IPS DF 6.9 (cell line): ENCODE measurements around the gene DCUN1D2.

Experiments used
- DNase-seq: peaks from one replicate; pipeline ENCODE4 v3.0.0-alpha.2; 2013; ENCODE audit warnings: low read depth, low spot score
- H3K27ac ChIP-seq: one replicate; pipeline ENCODE4 v1.5.1; 2013; ENCODE audit warnings: low read length, control low read depth
- H3K27me3 ChIP-seq: 2 replicates; pipeline ENCODE4 v1.6.1; 2013; ENCODE audit warnings: mild to moderate bottlenecking, low read length; ENCODE audit not compliant: control insufficient read depth, insufficient read depth
- H3K36me3 ChIP-seq: 2 replicates; pipeline ENCODE4 v1.6.1; 2013; ENCODE audit warnings: low read length; ENCODE audit not compliant: control insufficient read depth, insufficient read depth
- H3K4me1 ChIP-seq: 2 replicates; pipeline ENCODE4 v1.6.1; 2013; ENCODE audit warnings: low read length; ENCODE audit not compliant: control insufficient read depth, insufficient read depth
- H3K4me3 ChIP-seq: 2 replicates; pipeline ENCODE4 v1.5.1; 2013; ENCODE audit warnings: mild to moderate bottlenecking, low read length
- H3K9me3 ChIP-seq: 2 replicates; pipeline ENCODE4 v1.6.1; 2013; ENCODE audit warnings: low read length, inconsistent platforms; ENCODE audit not compliant: control insufficient read depth, insufficient read depth
- WGBS: extraction: QIAGEN DNeasy Blood & Tissue Kit; methylation state at CpG from one replicate; pipeline ENCODE4 v1.1.7; 2013; ENCODE audit warnings: mixed read lengths, missing lambda C conversion rate; ENCODE audit not compliant: insufficient read length, insufficient coverage; 5-methylcytosine and 5-hydroxymethylcytosine counted together

Gene DCUN1D2

GRCh38 chr13:113466383-113466782, 24.1 kb downstream of the DCUN1D2 start:
- no CpG with 5 or more reads among the region's 3 CpGs for WGBS
- H3K36me3 ChIP-seq = peaks cover 7% of the 10 kb centered on the region
- H3K27ac ChIP-seq = no peak overlapping the region

GRCh38 chr13:113465300-113465699, 25.2 kb downstream of the DCUN1D2 start:
- Histone ChIP-seq H3K9me3 (no peaks in the 10 kb centered on the region), H3K4me3 (no peak overlapping the region), H3K27me3 (no peaks in the 10 kb centered on the region), H3K27ac (no peak overlapping the region), H3K4me1 (0 out of 2 replicates have a peak, but pooled peaks cover 1% of the 10 kb centered on the region), H3K36me3 (peaks cover 12% of the 10 kb centered on the region)
- WGBS = no CpG with 5 or more reads among the region's 4 CpGs
- DNase-seq = no peak

More at GRCh38 chr13:113466383-113466782, 24.1 kb downstream of the DCUN1D2 start:
- H3K27me3 ChIP-seq = no peaks in the 10 kb centered on the region
- no peak overlapping the region for H3K4me3 ChIP-seq
- H3K9me3 ChIP-seq = no peaks in the 10 kb centered on the region
- DNase-seq = no peak
- 0 out of 2 replicates have a peak, but pooled peaks cover 1% of the 10 kb centered on the region for H3K4me1 ChIP-seq

DNA sequence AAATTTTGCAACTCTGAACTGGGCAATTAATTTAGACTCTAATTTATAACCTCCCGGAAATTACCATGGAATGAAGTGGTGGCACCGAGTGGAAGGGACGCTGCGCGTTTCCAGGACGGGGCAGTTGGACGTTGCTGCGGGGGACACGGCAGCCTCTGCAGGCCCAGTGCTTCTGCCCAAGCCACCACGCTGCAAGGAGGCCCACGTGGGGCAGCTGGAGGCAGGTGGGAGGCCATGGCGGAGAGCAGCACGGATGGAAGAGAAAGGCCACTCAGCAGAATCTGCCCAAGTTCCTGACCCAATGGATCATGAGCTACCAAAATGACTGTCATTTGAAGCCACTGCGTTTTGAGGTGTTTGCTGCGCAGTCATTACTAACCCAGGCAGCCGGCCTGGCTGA, 26.0 kb downstream of the DCUN1D2 start:
- peaks cover 19% of the 10 kb centered on the region for H3K36me3 ChIP-seq
- no CpG with 5 or more reads among the region's 16 CpGs for WGBS
- H3K27me3 ChIP-seq = no peaks in the 10 kb centered on the region
- H3K4me1 ChIP-seq = 0 out of 2 replicates have a peak, but pooled peaks cover 1% of the 10 kb centered on the region
- no peak overlapping the region for H3K4me3 ChIP-seq
- H3K27ac ChIP-seq = no peak overlapping the region
- H3K9me3 ChIP-seq = no peaks in the 10 kb centered on the region
- DNase-seq = no peak

GRCh38 chr13:113461022-113461751, 29.3 kb downstream of the DCUN1D2 start:
- no peak for DNase-seq
- Histone ChIP-seq H3K4me3 (no peak overlapping the region), H3K4me1 (no peaks in the 10 kb centered on the region; the same call in 1 of the 2 replicates), H3K9me3 (no peaks in the 10 kb centered on the region), H3K27me3 (no peaks in the 10 kb centered on the region), H3K27ac (no peak overlapping the region), H3K36me3 (peaks cover 27% of the 10 kb centered on the region)
- WGBS = no CpG with 5 or more reads among the region's 12 CpGs

GRCh38 chr13:113460599-113460998, 29.9 kb downstream of the DCUN1D2 start:
- WGBS = no CpG with 5 or more reads among the region's 14 CpGs
- no peak overlapping the region for H3K4me3 ChIP-seq
- no peaks in the 10 kb centered on the region for H3K27me3 ChIP-seq
- H3K27ac ChIP-seq = no peak overlapping the region
- H3K36me3 ChIP-seq = peaks cover 29% of the 10 kb centered on the region
- no peaks in the 10 kb centered on the region; the same call in 1 of the 2 replicates for H3K4me1 ChIP-seq
- H3K9me3 ChIP-seq = no peaks in the 10 kb centered on the region
- no peak for DNase-seq

GRCh38 chr13:113460064-113460555, 30.4 kb downstream of the DCUN1D2 start:
- H3K4me1 ChIP-seq = no peaks in the 10 kb centered on the region; the same call in 1 of the 2 replicates
- H3K4me3 ChIP-seq = no peak overlapping the region
- no peaks in the 10 kb centered on the region for H3K27me3 ChIP-seq
- peaks cover 33% of the 10 kb centered on the region for H3K36me3 ChIP-seq
- no peak for DNase-seq
- no peaks in the 10 kb centered on the region for H3K9me3 ChIP-seq
- H3K27ac ChIP-seq = no peak overlapping the region
- no CpG with 5 or more reads among the region's 14 CpGs for WGBS

DNA sequence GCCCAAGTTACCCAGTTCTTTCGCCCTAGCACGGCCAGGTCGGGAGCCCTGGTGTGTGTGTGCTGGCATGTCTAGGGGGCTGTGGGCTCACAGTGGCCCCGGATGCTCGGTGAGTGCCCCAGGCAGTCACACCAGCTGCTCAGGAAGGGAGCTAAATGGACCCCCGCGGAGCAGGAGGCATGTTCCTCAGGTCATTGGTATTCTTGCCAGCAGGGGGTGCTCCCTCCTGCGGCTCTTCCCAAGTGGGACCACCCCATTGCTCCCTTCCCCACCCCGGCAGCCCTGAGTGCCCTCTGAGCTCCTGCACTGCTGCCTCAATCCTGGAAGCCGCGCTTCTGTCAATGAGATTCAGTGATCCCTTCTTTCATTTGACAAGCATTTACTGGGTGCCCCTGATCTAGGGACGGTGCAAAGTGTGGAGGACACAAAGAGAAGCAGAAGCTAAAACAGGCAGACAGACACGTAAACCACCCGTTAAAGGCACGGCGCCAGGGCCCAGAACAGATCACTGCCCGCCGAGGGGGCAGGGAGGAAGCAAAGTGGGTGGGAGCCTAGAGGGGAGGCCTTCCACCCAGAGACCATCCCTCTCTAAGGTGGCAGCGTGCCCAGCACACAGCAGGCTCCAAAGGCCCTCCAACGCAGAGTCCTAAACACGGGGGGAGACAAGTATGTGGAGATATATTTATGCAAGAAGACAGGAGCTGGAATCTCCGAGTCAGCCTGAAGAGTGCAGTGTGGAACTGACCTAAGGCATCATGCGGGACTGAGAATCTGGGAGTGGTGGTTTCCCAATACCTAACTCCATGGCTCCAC, 32.1 kb downstream of the DCUN1D2 start:
- H3K9me3 ChIP-seq = no peaks in the 10 kb centered on the region
- no CpG with 5 or more reads among the region's 23 CpGs for WGBS
- no peak overlapping the region for H3K4me3 ChIP-seq
- H3K4me1 ChIP-seq = no peaks in the 10 kb centered on the region; the same call in 1 of the 2 replicates
- peaks cover 33% of the 10 kb centered on the region for H3K36me3 ChIP-seq
- DNase-seq = no peak
- no peak overlapping the region for H3K27ac ChIP-seq
- no peaks in the 10 kb centered on the region for H3K27me3 ChIP-seq

- Histone ChIP-seq H3K4me3 (no peak overlapping the region), H3K9me3 (no peaks in the 10 kb centered on the region), H3K27me3 (no peaks in the 10 kb centered on the region), H3K27ac (no peak overlapping the region), H3K4me1 (no peaks in the 10 kb centered on the region; the same call in 1 of the 2 replicates), H3K36me3 (peaks cover 33% of the 10 kb centered on the region)
- DNase-seq = no peak
- no CpG with 5 or more reads among the region's 27 CpGs for WGBS
Measured at GRCh38 chr13:113457510-113457909, 33.0 kb downstream of the DCUN1D2 start.

DNA sequence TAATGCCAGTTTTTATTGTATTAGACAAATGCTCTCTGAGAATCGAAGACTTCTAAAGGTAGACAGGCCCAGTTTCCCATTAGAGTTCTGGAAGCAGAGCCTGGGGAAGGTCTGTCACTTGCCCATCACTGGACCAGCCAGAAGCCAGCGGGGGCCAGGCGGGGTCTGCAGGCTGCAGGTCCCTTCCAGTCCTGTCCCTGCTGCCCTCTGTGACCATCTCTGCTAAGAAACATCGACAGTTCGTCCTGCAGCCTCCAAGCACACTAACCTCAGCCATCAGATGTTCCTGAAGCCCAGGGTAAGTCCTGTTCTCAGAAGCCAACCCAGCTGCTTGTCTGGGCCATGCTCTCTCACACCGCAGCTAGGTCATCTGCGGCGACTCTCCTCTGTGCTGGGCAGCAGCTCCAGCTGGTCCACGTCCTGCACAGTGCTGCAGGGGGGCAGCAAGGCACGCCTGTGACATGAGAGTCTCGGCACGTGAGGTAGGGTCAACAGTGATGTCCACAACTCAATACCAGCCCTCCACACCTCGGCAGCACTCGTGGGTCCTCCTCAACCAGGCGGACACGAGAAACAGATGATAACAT, 34.3 kb downstream of the DCUN1D2 start:
- Histone ChIP-seq H3K27ac (no peak overlapping the region), H3K9me3 (no peaks in the 10 kb centered on the region), H3K4me3 (no peak overlapping the region), H3K27me3 (no peaks in the 10 kb centered on the region), H3K4me1 (no peaks in the 10 kb centered on the region; the same call in 1 of the 2 replicates), H3K36me3 (peaks cover 30% of the 10 kb centered on the region)
- no CpG with 5 or more reads among the region's 16 CpGs for WGBS
- DNase-seq = no peak

- no peaks in the 10 kb centered on the region for H3K9me3 ChIP-seq
- peaks cover 27% of the 10 kb centered on the region for H3K36me3 ChIP-seq
- no CpG with 5 or more reads among the region's 18 CpGs for WGBS
- no peaks in the 10 kb centered on the region for H3K27me3 ChIP-seq
- no peak overlapping the region for H3K27ac ChIP-seq
- no peak for DNase-seq
- H3K4me3 ChIP-seq = no peak overlapping the region
- H3K4me1 ChIP-seq = no peaks in the 10 kb centered on the region; the same call in 1 of the 2 replicates
Measured at GRCh38 chr13:113455384-113455783, 35.1 kb downstream of the DCUN1D2 start.
